ENCODE results near the gene ANKRD6.

ANKRD6 gene

GRCh38 chr6:89667872-89668556 is 235.1 kb downstream of the ANKRD6 start:
- H3K4me3 ChIP-seq (ENCODE audit: low read depth, low read length): no peak overlapping the region
- DNase-seq (ENCODE audit: low read depth): peak; percentile 90
- no peak for TF ChIP-seq CTCF (conservative IDR thresholded peaks at IDR 0.05; ENCODE audit: low read depth, low read length)

GRCh38 chr6:89669002-89669401 is 236.1 kb downstream of the ANKRD6 start:
- TF ChIP-seq CTCF (conservative IDR thresholded peaks at IDR 0.05; ENCODE audit: low read depth, low read length): no peak
- DNase-seq (ENCODE audit: low read depth): peak; percentile 80
- no peak overlapping the region for H3K4me3 ChIP-seq (ENCODE audit: low read depth, low read length)

- no peak for DNase-seq (ENCODE audit: low read depth)
- H3K4me3 ChIP-seq (ENCODE audit: low read depth, low read length): no peak overlapping the region
- TF ChIP-seq CTCF (conservative IDR thresholded peaks at IDR 0.05; ENCODE audit: low read depth, low read length): no peak
Observed at GRCh38 chr6:89670935-89671565, 238.1 kb downstream of the ANKRD6 start.

GRCh38 chr6:89675949-89676748 is 243.2 kb downstream of the ANKRD6 start:
- peak; percentile 11 for DNase-seq (ENCODE audit: low read depth)
- no peak for TF ChIP-seq CTCF (conservative IDR thresholded peaks at IDR 0.05; ENCODE audit: low read depth, low read length)
- H3K4me3 ChIP-seq (ENCODE audit: low read depth, low read length): no peak overlapping the region

GRCh38 chr6:89678531-89678930 is 245.6 kb downstream of the ANKRD6 start:
- H3K4me3 ChIP-seq (ENCODE audit: low read depth, low read length): no peak overlapping the region
- DNase-seq (ENCODE audit: low read depth): no peak
- TF ChIP-seq CTCF (conservative IDR thresholded peaks at IDR 0.05; ENCODE audit: low read depth, low read length): no peak

- no peak for DNase-seq (ENCODE audit: low read depth)
- TF ChIP-seq CTCF (conservative IDR thresholded peaks at IDR 0.05; ENCODE audit: low read depth, low read length): no peak
Observed at GRCh38 chr6:89679215-89680120, 246.5 kb downstream of the ANKRD6 start.

More at GRCh38 chr6:89679215-89680120, 246.5 kb downstream of the ANKRD6 start:
- no peak overlapping the region for H3K4me3 ChIP-seq (ENCODE audit: low read depth, low read length)
